Retina (tissue), 1 donor: Measurements from ENCODE around the gene FSIP1.

Experiments
- DNase-seq: peaks from one replicate; pipeline ENCODE4 v3.0.0-alpha.2; 2016

FSIP1 gene

GRCh38 chr15:39672666-39673065 is 110.0 kb downstream of the FSIP1 start:
- no peak for DNase-seq

DNA sequence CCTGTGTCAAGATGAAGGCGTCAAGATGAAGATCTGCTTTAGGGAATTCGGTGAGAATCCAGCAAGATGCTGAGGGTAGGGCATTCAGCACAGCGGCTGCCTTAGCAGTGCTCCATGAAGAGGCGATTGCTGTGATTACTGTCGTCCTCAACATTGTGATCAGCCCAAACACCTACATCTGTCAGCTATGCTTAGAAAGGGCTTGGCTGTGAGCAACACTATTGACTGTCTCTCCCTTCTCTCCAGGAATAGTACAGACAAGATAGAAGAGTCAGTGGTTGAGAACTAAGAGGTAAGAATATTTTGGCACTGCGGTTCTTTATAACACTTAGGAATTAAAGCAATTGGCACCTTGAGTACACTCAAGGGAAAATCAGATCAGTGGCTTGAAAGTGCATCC is 110.5 kb downstream of the FSIP1 start:
- no peak for DNase-seq

DNA sequence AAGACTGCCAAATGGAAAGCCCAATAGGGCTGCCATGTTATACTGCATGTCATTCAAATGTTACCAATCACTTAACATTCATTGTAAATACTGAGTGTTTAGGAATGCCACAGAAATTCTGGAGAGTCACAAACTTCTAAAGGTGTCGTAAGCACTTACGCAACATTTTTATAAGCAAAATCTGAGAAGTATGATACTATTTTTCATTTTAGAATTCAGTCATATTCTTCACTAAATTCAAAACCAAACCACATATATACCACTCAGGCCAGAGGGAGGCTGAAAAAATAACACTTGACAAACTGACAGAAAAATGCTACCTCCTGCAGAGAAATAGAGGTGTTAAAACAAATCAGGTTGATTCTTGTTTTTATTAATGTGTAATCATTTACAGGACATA is 112.0 kb downstream of the FSIP1 start:
- no peak for DNase-seq

DNA sequence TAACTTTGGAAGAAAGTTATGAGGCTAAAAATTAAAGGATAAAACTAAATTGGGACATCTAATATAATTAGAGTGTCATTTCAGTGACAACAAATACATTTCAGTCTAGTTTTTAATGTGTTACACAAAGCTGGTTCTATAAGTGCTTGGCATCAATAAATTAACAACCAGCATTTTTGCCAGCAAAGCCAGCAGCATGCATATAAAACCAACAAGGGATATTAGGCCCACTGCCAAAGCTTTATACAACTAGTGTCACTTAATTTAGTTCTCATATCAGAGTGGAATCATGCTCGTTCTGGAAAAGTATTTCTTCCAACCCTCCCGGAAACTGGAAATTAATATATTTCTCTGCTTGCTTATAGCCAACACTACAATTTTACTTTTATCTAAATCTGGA is 113.0 kb downstream of the FSIP1 start:
- DNase-seq, result no peak

DNA sequence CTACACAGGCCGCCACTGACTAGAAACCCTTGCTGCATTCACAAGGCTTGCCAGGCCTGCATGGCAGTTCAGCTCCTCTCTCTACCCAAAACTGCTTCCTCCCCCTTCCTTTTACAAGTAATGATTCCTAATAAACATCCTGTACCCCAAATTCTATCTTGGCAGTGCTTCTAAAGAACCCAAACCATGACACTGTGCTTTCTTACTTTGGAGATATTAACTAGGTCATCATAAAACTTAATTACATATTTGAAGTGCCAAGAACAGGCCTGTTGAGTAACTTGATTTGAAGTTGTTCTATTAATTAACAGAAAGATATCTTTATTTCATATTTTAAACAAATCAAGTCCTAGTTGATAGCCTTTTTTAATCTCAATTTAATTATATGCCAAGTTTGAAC is 113.4 kb downstream of the FSIP1 start:
- no peak for DNase-seq

GRCh38 chr15:39668457-39668856 is 114.2 kb downstream of the FSIP1 start:
- DNase-seq, result no peak

DNA sequence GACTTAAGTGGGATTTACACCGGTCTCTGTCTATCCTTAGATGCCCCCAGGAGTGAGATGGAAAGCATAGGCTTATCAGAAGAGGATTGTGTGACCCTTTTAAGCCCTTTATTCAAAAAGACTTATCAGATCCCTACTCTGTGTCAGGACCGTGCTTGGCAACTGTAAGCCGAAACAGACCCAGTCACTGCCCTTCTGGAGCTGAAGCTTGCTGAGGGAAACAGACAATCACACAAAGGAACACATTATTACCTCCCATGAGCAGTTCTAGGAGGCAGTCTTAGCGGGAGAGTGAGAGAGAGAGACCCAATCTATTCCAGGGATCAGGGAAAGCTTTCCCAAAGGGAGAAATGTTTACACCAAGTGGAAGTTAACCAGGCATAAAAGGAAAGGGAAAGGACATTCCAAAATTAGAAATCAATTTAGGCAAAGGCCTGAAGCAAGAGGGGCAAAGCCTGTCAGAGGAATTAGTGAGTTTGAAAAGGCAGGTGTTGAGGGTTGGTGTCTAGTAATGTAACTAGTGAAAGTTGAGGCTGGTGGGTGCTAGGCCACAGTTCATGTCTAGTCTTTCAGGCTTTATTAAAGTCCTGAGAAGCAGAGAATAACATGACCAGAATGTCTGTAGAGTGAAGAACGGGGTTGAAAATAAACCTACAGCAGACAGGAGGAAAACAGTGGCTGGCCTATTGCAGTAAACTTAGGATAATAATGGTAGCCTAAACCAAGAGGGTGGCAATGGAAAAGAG is 115.1 kb downstream of the FSIP1 start:
- DNase-seq, result no peak

DNA sequence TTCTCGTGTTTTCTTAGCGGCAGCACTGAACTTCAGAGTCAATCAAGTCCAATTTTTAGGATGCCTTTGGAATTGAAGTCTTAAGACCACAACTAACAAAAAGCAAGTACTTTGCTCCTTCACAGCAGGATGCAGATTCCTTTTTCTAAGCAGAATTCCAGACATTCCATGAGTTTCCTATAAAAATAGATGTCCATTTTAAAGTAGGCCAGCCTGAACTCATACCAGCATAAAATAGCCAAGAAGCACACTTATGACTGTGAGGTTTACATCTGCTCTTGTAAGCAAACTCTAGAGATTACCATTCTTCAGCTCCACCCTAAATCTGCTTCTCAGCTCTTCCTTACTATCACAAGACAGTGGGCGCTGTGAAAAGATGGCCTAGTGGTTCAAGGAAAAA is 116.0 kb downstream of the FSIP1 start:
- no peak for DNase-seq

DNA sequence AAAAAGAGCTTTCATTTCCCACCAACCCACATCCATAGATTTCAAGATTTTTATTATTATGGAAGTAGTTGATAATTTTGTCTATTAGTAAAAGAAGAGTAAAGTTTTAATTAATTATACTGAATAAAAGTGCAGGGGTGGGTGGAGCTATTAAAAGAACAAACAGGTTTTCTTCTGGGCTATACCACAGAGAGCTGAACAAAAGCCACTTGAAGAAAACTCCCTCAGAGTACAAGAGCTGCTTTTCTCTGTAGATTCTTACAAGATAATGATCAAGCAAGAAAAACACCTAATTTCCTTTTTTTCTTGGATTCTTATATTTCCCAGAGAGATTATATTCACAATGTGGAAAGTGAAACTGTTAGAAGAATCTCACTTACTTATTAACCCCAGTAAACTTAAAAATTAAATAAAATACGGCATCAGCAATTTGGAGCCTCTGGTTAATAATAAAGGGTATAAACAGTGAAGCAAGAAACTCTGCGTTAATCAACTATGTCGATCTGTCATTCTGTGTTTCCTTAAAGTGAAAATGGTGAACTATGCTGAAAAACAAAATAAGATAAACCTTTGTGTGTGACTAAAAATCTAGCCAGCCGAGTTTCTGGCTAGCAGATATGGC is 116.9 kb downstream of the FSIP1 start:
- DNase-seq, result no peak

GRCh38 chr15:39663704-39664250 is 118.9 kb downstream of the FSIP1 start:
- no peak for DNase-seq

DNA sequence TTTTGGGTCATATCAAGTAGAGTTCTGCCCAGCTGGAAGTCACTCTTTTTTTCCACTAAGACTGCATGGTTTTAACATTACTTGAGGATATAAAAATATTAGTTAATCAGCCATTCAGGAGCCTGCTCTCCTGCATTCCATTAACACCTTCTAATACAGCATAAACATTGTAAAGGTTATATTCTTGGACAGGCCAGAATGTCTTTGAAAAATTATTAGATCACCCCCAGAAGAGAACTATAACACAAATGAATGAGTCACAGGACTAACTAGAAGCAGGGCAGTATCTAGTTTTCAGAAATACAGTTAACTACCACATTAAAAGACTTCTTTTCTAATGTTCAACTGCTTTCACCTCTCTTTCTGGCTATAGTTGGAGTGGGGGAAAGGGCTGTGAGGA is 120.9 kb downstream of the FSIP1 start:
- no peak for DNase-seq

- DNase-seq, result no peak
Observed at GRCh38 chr15:39658740-39659139, 123.9 kb downstream of the FSIP1 start.

DNA sequence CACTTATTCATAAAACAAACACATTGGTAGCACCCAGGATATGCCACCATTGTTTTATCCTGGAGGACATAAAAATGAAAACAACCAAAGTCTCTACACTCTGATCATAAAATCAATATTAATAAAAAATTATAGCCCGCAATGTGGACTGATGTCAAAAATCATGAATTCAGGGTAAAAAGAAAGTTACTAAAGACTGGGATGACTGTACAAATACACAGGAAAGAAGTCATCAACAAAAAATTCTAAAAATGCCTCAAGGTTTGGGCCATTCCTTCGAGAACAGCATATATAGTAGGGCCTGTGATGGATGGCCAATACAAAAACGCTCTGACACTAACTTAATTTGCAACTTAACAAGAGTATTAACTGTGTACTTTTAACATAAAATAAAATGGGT is 125.0 kb downstream of the FSIP1 start:
- no peak for DNase-seq

GRCh38 chr15:39657181-39657580 is 125.5 kb downstream of the FSIP1 start:
- DNase-seq, result no peak

- no peak for DNase-seq
Observed at GRCh38 chr15:39654304-39654703, 128.3 kb downstream of the FSIP1 start.

GRCh38 chr15:39651881-39652280 is 130.8 kb downstream of the FSIP1 start:
- no peak for DNase-seq

DNA sequence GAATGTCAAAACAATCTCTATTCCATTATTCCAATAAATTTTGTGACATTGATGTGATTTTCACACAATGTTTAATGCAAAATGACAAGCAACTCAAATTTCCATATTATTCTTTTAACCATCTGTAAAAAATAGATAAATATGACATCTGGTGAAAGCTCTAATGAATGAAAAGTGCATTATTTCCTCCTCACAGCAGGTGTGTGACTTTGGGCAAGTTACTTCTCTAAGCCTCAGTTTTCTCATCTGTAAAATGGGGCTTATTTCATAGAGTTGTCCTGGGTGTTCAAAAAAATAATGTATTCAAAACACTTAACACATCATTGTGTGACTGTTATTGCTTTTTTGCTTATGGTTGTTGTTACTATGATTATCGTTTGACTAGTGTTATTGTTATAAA is 131.3 kb downstream of the FSIP1 start:
- DNase-seq, result no peak

DNA sequence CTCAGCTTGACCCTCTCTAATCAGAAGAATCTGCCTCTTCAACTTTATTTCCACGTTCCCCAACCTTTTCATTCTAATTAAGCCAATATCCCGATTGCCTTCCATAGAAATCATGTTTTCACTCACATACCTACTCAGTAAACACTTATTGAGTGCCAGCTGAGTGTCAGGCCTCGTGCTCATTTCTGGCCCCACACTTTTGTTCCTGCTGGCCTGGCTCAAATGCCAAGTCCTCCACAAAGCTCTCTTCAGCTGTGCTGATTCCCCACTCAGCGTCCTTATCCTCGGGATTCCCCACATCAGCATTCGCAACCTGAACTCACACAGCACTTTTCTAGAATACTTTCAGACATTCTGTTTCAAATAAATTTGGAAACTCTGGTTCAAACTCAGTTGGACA is 132.9 kb downstream of the FSIP1 start:
- no peak for DNase-seq

DNA sequence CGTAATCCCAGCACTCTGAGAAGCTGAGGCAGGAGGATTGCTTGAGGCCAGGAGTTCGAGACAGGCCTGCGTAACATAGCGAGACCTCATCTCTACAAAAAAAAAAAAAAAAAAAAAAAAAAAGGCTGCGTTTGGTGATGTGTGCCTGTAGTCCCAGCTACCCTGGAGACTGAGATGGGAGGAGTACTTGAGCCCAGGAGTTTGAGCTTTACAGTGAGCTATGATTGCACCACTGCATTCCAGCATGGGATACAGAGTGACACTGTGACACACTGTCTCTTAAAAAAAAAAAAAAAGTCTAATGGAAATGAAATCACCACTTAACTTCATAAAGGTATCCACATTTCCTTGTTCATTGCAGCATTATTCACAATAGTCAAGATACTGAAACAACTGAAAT is 136.2 kb downstream of the FSIP1 start:
- DNase-seq, result no peak

GRCh38 chr15:39645976-39646257 is 136.7 kb downstream of the FSIP1 start:
- DNase-seq, result no peak

DNA sequence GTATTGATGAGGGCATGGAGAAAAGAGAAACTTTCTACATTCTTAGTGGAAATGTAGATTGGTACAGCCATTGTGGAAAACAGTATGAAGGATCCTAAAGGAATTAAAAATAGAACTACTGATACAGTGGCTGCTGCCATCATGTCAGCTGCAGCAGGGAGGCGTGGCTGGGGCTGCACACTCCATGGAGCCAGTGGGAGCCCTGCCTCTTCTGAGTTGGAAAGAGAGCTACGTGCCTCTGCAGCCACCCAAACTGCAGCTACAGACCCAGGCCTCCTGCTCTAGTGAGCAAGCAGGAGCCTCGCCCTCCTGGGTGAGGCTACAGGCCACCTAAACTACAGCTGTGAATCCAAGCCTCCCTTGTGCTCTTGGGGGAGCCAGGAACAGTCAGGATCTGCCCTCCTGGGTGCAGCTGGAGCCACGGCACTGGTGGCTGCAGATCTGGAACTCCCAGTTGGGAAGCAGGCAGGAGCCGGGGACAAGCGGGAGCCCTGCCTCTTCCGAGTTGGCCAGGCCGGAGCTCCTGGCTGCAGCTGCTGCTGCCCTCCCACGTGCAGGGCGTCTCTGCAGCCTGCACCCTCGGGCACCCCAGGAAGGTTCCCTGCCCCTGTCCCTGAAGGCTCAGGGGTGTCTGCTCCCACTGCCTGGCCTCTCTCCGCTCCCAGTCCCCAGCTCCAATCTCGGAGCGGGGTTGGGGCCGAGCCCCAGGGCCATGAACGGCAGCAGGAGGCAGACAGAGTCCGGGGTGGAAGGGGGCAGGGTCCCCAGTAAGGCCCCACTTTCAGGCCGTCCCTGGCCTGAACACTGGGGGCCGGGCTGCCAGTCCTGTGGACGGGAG is 137.3 kb downstream of the FSIP1 start:
- no peak for DNase-seq

DNA sequence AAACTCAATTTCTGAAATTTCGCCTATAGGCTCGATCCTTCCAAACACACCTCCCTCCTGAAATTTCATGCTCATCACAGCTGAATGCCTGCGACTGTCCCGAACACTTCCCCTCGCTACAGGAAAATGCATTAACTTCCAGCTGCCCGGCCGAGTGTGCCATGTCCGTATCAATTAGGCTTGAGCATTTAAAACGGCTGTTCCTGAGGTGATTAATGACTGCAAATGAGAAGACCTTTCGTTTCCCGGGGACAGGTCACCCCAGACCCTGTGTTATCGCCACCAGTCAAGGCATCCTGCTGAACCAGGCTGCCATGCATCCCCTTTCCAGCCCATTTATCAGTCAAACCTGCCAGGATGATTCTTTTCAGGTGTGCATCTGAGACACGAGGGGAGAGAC is 138.5 kb downstream of the FSIP1 start:
- DNase-seq, result peak; percentile 65

- DNase-seq, result no peak
Observed at GRCh38 chr15:39643727-39644126, 138.9 kb downstream of the FSIP1 start.
